ENCODE data around the gene LETMD1.

- TF ChIP-seq POLR2AphosphoS5 (IDR thresholded peaks at IDR 0.05; ENCODE audit: low read depth, low read length) (no peak), CTCF (IDR thresholded peaks at IDR 0.05; ENCODE audit: control extremely low read depth in 1 of 3, insufficient read depth in 1 of 3, low read depth in 1 of 3, low read length in 3 of 3) (no peak), KDM1A (IDR thresholded peaks at IDR 0.05; ENCODE audit: borderline replicate concordance, low read length) (no peak), TEAD4 (IDR thresholded peaks at IDR 0.05; ENCODE audit: low read depth, low read length) (no peak), CREB1 (IDR thresholded peaks at IDR 0.05) (no peak), EP300 (IDR thresholded peaks at IDR 0.05; ENCODE audit: borderline replicate concordance in 1 of 2, low read depth in 2 of 2, low read length in 2 of 2) (no peak), BRCA1 (IDR thresholded peaks at IDR 0.05; ENCODE audit: low read depth, low read length) (no peak), JUND (IDR thresholded peaks at IDR 0.05; ENCODE audit: low read length) (no peak), YY1 (IDR thresholded peaks at IDR 0.05; ENCODE audit: low read depth, low read length) (no peak), TAF1 (IDR thresholded peaks at IDR 0.05; ENCODE audit: low read depth, low read length) (no peak), TCF12 (IDR thresholded peaks at IDR 0.05; ENCODE audit: low read depth, low read length) (no peak), BACH1 (IDR thresholded peaks at IDR 0.05; ENCODE audit: low read length) (no peak)
These were observed 23.5 kb downstream of the LETMD1 start for GRCh38 chr12:51071663-51072062.
